Naive B cell (primary cell): ENCODE data around the gene PPM1L. TPM values are rescaled to one million over a fixed set of nuclear protein-coding genes. Genes with fewer than 3 reads are reported as not detected.
"Not testable (repeated sequence)": the region's sequence is repeated elsewhere in the genome, so short reads cannot be mapped to it uniquely, and the experiment has no call there.

ENCODE experiments used
- ATAC-seq, 2 donors: fragments of 150-1000 bp; cut with Tn5 transposase; 2 replicates each; pipeline ENCODE4 v1.10.0; 2021; ENCODE audit warnings: low read depth in 2 of 2, mild to moderate bottlenecking in 2 of 2, moderate library complexity in 2 of 2
- DNase-seq: peaks from one replicate; pipeline ENCODE4 v3.0.0; 2022
- H3K27ac Mint-ChIP-seq, 6 donors: one replicate each; pipeline ENCODE4 v1.8.0; 2020 to 2022; ENCODE audit warnings: mild to moderate bottlenecking in 6 of 6, mixed read lengths in 6 of 6, moderate library complexity in 5 of 6, inconsistent platforms in 2 of 6
- H3K27me3 Mint-ChIP-seq, 3 donors: one replicate each; pipeline ENCODE4 v1.8.0; 2021 to 2022; ENCODE audit warnings: mixed read lengths in 3 of 3, mild to moderate bottlenecking in 1 of 3
- H3K36me3 Mint-ChIP-seq, 2 donors: one replicate each; pipeline ENCODE4 v1.8.0; 2020 to 2022; ENCODE audit warnings: mixed read lengths in 2 of 2, inconsistent platforms in 1 of 2, mild to moderate bottlenecking in 1 of 2
- H3K4me1 Mint-ChIP-seq, 3 donors: one replicate each; pipeline ENCODE4 v1.8.0; 2020 to 2022; ENCODE audit warnings: mixed read lengths in 3 of 3, inconsistent platforms in 1 of 3, mild to moderate bottlenecking in 1 of 3, moderate library complexity in 1 of 3
- H3K4me3 Mint-ChIP-seq, 8 donors: one replicate each; pipeline ENCODE4 v1.8.0; 2020 to 2022; ENCODE audit warnings: mild to moderate bottlenecking in 8 of 8, mixed read lengths in 8 of 8, moderate library complexity in 8 of 8, inconsistent platforms in 2 of 8
- H3K9me3 Mint-ChIP-seq, 7 donors: one replicate each; pipeline ENCODE4 v1.8.0; 2020 to 2022; ENCODE audit warnings: mixed read lengths in 7 of 7, mild to moderate bottlenecking in 5 of 7, inconsistent platforms in 2 of 7, moderate library complexity in 1 of 7
- polyA plus RNA-seq, 6 donors: library from polyadenylated mRNA; unstranded; fragments of 300-500 nt; fragmentation: Illumina TruSeq; gene quantifications; one replicate each; pipeline ENCODE4 v1.2.3, GENCODE V29; 2021; ENCODE audit warnings: low read depth in 6 of 6

PPM1L gene
- 1 to 10 TPM in 4 of 6 donors, under 1 TPM in 1, not detected in 1; 0.49 to 2.4 (median 2.1) TPM for polyA plus RNA-seq

- Mint-ChIP-seq H3K27me3 (peaks cover 0 to 8% (median 6%) of the 10 kb centered on the region in 3 donors), H3K36me3 (no peaks in the 10 kb centered on the region), H3K4me1 (peaks cover 22 to 32% (median 24%) of the 10 kb centered on the region in 3 donors), H3K4me3 (peak within 1 kb of the TSS; percentile 88 to 99 (median 96)), H3K27ac (peak within 1 kb of the TSS; percentile 84 to 97 (median 94)), H3K9me3 (no peaks in the 10 kb centered on the region)
- peak; percentile 61 for ATAC-seq
- peak; percentile 80 for DNase-seq
These were observed at the start of gene PPM1L for GRCh38 chr3:160755776-160756304. Gene PPM1L, plus strand, starts transcription at chr3:160756231.

- H3K27me3 Mint-ChIP-seq: peaks cover 13 to 51% (median 31%) of the 10 kb centered on the region in 3 donors
- H3K9me3 Mint-ChIP-seq: no peaks in the 10 kb centered on the region
- H3K27ac Mint-ChIP-seq: no peak overlapping the region
- no peaks in the 10 kb centered on the region for H3K36me3 Mint-ChIP-seq
- ATAC-seq: peak in 1 of 2 donors; percentile 55
- peak; percentile 25 for DNase-seq
- no peaks in the 10 kb centered on the region for H3K4me1 Mint-ChIP-seq
- no peak overlapping the region for H3K4me3 Mint-ChIP-seq
These were observed 48.7 kb upstream of the PPM1L start for GRCh38 chr3:160707187-160707794.

DNA sequence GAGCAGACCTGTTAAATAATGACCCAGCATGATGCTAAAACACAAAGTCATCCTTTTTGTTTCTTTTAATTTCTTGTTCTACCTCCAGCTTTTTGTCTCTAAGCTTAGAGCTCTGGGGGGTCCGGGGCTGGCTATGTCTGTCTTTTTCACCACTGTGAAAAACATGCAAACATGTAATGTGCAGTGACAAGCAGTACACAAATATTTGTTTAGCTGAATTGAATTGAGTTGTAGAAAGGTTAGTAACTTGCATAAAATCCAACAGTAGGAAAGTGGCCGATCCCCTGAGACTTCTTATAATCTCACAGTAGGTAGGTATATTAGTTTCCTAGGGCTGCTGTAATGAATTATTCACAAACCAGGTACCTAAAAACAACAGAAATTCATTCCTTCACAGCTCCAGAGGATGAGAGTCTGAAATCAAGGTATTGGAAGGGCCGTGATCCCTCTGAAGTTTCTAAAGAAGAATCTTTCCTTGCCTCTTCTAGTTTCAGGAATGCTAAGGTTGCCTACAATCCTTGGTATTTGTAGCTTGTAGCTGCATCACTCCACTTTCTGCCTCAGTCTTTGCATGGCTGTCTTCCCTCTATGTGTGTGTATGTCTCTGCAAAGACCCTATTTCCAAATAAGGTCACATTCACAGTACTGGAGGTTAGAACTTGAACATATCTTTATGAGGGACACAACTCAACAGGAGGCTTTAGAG, 46.4 kb upstream of the PPM1L start:
- Mint-ChIP-seq H3K27ac (no peak overlapping the region), H3K27me3 (peaks cover 24 to 42% (median 39%) of the 10 kb centered on the region in 3 donors), H3K36me3 (no peaks in the 10 kb centered on the region), H3K9me3 (no peaks in the 10 kb centered on the region), H3K4me1 (no peaks in the 10 kb centered on the region), H3K4me3 (no peak overlapping the region)
- ATAC-seq (no peak), DNase-seq (no peak)

DNA sequence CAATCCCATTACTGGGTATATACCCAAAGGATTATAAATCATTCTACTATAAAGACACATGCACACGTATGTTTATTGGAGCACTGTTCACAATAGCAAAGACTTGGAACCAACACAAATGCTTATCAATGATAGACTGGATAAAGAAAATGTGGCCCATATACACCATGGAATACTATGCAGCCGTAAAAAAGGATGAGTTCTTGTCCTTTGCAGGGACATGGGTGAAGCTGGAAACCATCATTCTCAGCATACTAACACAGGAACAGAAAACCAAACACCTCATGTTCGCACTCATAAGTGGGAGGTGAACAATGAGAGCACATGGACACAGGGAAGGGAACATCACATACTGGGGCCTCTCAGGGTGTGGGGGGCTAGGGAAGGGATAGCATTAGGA, 42.9 kb upstream of the PPM1L start:
- not testable (repeated sequence) for H3K27ac Mint-ChIP-seq, DNase-seq, ATAC-seq, H3K4me3 Mint-ChIP-seq, H3K9me3 Mint-ChIP-seq, H3K4me1 Mint-ChIP-seq, H3K36me3 Mint-ChIP-seq
- H3K27me3 Mint-ChIP-seq: peaks cover 23 to 27% (median 26%) of the 10 kb centered on the region in 3 donors

DNA sequence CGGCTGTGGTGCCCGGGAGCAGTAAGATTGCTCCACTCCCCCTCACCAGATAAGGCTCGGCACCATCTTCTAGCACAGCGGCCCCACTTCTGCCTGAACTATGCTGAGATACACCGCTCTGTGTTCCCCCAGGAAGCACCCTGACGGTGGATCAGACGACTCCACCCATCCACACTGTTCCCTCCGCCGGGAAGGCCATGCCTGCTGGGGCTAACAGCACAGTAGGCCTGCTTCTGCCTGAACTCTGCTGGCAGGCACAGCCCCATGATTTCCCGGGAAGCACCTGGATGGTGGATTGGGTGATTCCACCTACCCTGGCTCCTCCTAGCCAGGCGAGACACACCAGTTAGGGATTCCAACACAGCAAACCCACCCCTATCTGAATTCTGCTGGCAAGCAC, 36.3 kb upstream of the PPM1L start:
- Mint-ChIP-seq H3K4me1 (no peaks in the 10 kb centered on the region), H3K27me3 (peaks cover 9 to 27% (median 25%) of the 10 kb centered on the region in 3 donors), H3K9me3 (peaks cover 0 to 2% (median 0%) of the 10 kb centered on the region in 7 donors), H3K27ac (no peak overlapping the region), H3K4me3 (no peak overlapping the region), H3K36me3 (no peaks in the 10 kb centered on the region)
- ATAC-seq (no peak), DNase-seq (no peak)

DNA sequence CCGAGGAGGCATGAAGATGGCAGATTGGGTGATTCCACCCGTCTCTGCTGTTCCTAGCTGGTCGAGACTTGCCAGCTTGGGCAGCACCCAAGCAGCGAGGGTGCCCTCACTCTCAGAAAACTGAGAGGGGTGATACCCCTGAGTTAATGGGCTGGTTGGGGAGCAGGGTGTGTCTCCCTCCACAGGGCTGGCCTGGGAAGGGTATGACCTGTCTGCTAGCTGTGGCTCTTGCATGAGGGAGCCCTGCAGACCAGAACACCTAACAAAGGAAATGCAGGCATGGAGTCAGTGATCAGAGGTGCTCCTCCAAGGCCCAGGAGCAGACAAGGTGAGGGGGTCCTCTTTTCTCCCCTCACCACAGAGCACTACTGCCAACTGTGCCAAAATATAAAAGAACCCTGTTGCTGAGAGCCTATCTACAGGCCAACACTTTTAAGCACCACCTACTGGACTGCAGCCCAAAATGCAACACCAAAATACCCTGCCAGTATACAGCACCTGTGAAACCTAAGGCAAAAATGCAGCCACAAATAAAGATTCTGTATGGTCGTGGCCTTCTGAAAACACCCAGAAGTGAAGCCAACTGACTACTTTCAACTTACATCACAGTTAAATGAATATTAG, 35.8 kb upstream of the PPM1L start:
- Mint-ChIP-seq H3K4me1 (no peaks in the 10 kb centered on the region), H3K27ac (no peak overlapping the region), H3K4me3 (no peak overlapping the region), H3K36me3 (no peaks in the 10 kb centered on the region), H3K27me3 (peaks cover 8 to 27% (median 20%) of the 10 kb centered on the region in 3 donors), H3K9me3 (peaks cover 0 to 2% (median 0%) of the 10 kb centered on the region in 7 donors)
- ATAC-seq: no peak
- DNase-seq: no peak

GRCh38 chr3:160722331-160722730, 33.7 kb upstream of the PPM1L start:
- Mint-ChIP-seq H3K4me1 (no peaks in the 10 kb centered on the region), H3K9me3 (peaks cover 0 to 2% (median 0%) of the 10 kb centered on the region in 7 donors), H3K36me3 (no peaks in the 10 kb centered on the region), H3K4me3 (no peak overlapping the region), H3K27ac (no peak overlapping the region), H3K27me3 (peaks cover 8 to 16% (median 14%) of the 10 kb centered on the region in 3 donors)
- ATAC-seq: no peak
- DNase-seq: no peak

DNA sequence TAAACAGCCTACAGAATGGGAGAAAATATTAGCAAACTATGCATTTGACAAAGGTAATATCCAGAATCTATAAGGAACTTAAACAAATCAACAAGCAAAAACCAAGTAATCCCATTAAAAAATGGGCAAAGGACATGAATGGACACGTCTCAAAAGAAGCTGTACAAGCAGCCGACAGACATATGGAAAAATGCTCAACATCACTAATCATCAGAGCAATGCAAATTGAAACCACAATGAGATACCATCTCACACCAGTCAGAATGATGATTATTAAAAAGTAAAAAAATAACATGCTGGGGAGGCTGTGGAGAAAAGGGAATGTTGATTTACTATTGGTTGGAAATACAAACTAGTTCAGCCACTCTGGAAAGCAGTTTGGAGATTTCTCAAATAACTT, 30.7 kb upstream of the PPM1L start:
- no peak for ATAC-seq

DNA sequence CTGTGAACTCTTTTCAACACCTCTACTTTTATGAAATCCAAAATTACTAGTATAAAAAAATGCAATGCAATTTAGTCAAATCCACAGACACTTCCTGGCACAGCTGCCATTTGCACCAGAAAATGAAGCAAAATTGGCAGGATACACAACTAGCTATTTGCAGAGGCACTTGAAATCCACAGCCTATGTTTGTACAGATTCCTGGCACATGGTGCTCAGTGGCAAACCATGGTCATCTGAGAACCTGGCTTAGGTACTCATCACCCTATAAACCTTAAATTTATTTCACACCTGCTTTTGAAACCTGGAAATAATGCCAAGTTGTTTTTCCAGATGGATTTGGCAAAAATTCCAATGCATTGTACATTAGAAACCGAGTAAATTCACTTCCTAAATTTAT, 20.2 kb upstream of the PPM1L start:
- Mint-ChIP-seq H3K27ac (no peak overlapping the region), H3K9me3 (peaks cover 0 to 4% (median 0%) of the 10 kb centered on the region in 7 donors), H3K4me3 (no peak overlapping the region), H3K36me3 (peaks cover 0 to 6% of the 10 kb centered on the region in 2 donors), H3K4me1 (no peaks in the 10 kb centered on the region), H3K27me3 (no peaks in the 10 kb centered on the region)
- ATAC-seq (no peak), DNase-seq (no peak)

More for the DNA sequence above, 30.7 kb upstream of the PPM1L start:
- Mint-ChIP-seq H3K27me3 (peaks cover 8 to 14% (median 11%) of the 10 kb centered on the region in 3 donors), H3K9me3 (peaks cover 0 to 2% (median 0%) of the 10 kb centered on the region in 7 donors), H3K4me1 (no peaks in the 10 kb centered on the region), H3K27ac (no peak overlapping the region), H3K36me3 (no peaks in the 10 kb centered on the region), H3K4me3 (no peak overlapping the region)
- DNase-seq: no peak

DNA sequence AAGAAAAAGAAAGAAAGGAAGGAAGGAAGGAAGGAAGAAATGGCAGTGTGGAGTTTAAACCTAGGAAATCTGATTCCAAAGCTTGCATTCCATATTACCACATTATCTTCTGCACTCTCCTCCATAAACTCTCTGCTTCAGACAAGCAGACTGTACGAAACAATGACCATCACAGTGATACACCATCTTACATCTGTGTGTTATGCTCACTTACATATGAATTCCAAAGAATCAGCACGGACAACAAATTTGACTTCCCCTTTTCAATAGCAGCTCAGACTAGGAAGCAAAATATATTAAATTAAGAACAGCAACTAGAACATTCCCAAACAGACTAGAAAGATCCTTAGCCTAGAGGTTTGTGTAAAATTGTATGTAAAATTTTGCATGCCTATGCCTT, 18.0 kb upstream of the PPM1L start:
- Mint-ChIP-seq H3K4me3 (no peak overlapping the region), H3K9me3 (no peaks in the 10 kb centered on the region), H3K27me3 (peaks cover 4 to 6% (median 4%) of the 10 kb centered on the region in 3 donors), H3K27ac (no peak overlapping the region), H3K36me3 (no peaks in the 10 kb centered on the region), H3K4me1 (no peaks in the 10 kb centered on the region)
- no peak for DNase-seq
- ATAC-seq: no peak

GRCh38 chr3:160739079-160739478, 17.0 kb upstream of the PPM1L start:
- no peaks in the 10 kb centered on the region for H3K36me3 Mint-ChIP-seq
- ATAC-seq (no peak), DNase-seq (no peak)
- no peaks in the 10 kb centered on the region for H3K9me3 Mint-ChIP-seq
- H3K27me3 Mint-ChIP-seq: peaks cover 6 to 15% (median 9%) of the 10 kb centered on the region in 3 donors
- no peaks in the 10 kb centered on the region for H3K4me1 Mint-ChIP-seq
- no peak overlapping the region for H3K4me3 Mint-ChIP-seq
- no peak overlapping the region for H3K27ac Mint-ChIP-seq

- peaks cover 6 to 31% (median 6%) of the 10 kb centered on the region in 3 donors for H3K27me3 Mint-ChIP-seq
- no peak overlapping the region for H3K27ac Mint-ChIP-seq
- DNase-seq (no peak), ATAC-seq (no peak)
- H3K4me1 Mint-ChIP-seq: no peaks in the 10 kb centered on the region
- no peaks in the 10 kb centered on the region for H3K9me3 Mint-ChIP-seq
- H3K36me3 Mint-ChIP-seq: no peaks in the 10 kb centered on the region
- H3K4me3 Mint-ChIP-seq: no peak overlapping the region
These were observed 9.1 kb upstream of the PPM1L start for GRCh38 chr3:160746976-160747375.

- ATAC-seq (no peak), DNase-seq (no peak)
- H3K36me3 Mint-ChIP-seq: no peaks in the 10 kb centered on the region
- no peak overlapping the region for H3K4me3 Mint-ChIP-seq
- H3K9me3 Mint-ChIP-seq: no peaks in the 10 kb centered on the region
- H3K4me1 Mint-ChIP-seq: no peaks in the 10 kb centered on the region
- peaks cover 6 to 31% (median 6%) of the 10 kb centered on the region in 3 donors for H3K27me3 Mint-ChIP-seq
- H3K27ac Mint-ChIP-seq: no peak overlapping the region
These were observed 8.6 kb upstream of the PPM1L start for GRCh38 chr3:160747422-160747821.
